ENCODE measurements around the gene CXCL17. TPM values are rescaled to one million over a fixed set of nuclear protein-coding genes. Genes with fewer than 3 reads are reported as not detected.
"Not testable (repeated sequence)": the region's sequence is repeated elsewhere in the genome, so short reads cannot be mapped to it uniquely, and the experiment has no call there.

CXCL17 gene, protein sequence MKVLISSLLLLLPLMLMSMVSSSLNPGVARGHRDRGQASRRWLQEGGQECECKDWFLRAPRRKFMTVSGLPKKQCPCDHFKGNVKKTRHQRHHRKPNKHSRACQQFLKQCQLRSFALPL
- not detected in 2 replicates for total RNA-seq

DNA sequence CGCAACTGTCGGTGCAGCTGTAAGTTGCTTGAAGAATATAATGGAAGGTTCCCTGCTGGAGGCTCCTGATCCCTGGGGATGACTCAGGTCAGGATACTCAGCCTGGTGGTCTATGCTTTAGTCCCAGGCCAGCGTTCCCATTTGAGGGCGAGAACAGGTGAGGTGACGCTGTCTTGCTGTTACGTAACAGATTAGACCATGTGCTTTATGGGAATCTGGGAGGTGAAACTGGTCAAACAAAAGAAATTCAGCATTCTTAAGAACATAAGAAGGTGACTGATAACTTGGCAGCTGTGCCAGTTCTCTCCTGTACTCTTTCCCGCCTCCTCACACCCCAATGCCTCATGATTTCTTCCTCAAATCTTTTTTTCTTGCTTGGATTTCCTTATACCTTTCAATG, at the start of gene CXCL17:
Gene CXCL17, minus strand, starts transcription at position 114 of the 400 bp plus-strand sequence. CDS start 114 bp downstream, outside the sequence.
- intact Hi-C loops (cut with micrococcal nuclease), result no loop called here

DNA sequence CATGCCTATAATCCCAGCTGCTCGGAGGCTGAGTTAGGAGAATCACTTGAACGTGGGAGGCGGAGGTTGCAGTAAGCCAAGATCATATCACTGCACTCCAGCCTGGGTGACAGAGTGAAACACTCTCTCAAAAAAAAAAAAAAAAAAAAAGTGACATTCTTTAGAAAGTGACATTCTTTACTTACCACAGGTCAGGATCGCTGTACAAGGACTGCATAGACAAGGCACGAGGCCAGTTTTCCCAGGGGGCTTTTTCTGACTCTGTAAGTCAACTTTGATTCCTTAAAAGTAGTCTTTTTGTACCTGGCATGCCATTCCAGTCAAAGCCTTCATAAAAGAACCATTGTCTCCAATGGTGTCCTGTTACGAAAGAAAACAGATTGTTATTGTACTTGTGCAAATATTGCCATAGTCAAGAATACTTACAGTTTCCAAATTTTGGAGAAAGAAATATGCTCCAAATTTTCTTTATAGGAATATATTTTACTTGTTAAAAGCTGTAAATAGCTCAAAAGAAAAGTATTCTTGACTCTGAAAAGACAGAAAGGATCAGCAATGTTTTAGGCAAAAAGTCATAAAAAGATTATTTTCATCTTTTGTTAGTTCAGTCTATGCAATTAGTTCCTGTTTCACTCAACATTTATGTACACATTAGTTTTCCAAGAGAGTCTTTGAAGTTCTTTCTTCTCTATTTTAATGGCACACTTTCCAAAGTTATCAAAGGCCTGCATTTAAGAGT, 46.2 kb upstream of the CXCL17 start:
- intact Hi-C loops (cut with micrococcal nuclease), result no loop called here

DNA sequence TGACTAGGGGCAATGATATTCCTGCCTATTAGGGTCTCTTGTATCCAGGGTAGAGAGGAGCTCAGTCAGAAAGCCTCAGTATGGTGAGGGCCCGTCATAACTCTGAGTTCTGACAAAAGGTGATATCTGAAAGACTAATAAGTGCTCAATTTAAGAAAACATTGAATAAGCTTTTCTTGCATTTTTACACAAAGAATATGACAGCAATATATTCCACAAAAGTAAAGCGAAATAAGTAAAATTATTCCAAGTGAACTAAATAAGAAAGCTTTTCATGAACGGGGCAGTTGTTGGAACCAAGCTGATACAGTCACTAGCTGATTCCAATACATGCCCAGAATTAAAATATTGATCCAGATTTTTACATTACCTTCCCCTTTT, 45.0 kb upstream of the CXCL17 start:
- intact Hi-C loops (cut with micrococcal nuclease), result no loop called here

DNA sequence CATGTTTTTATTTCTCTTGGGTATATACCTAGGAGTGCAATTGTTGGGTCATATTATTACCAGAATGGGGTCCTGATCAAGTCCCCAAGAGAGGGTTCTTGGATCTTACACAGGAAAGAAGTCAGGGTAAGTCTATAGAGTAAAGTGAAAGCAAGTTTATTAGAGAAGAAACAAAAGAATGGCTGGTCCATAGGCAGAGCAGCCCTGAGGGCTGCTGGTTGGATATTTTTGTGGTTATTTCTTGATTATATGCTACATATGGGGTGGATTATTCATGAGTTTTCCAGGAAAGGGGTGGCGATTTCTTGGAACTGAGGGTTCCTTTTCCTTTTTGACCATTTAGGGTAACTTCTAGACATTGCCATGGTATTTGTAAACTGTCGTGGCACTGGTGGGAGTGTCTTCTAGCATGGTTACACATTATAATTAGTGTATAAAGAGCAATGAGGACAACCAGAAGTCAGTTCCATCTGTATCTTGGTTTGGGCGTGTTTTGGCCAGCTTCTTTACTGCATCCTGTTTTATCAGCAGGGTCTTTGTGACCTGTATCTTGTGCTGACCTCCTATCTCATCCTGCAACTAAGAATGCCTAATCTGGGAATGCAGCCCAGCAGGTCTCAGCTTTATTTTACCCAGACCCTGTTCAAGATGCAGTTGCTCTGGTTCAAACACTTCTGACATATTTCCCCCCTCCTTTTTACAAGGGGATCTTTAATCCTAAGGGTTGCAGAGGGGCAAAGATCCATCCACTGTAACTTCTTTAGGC, 44.5 kb upstream of the CXCL17 start:
- intact Hi-C loops (cut with micrococcal nuclease), result no loop called here

DNA sequence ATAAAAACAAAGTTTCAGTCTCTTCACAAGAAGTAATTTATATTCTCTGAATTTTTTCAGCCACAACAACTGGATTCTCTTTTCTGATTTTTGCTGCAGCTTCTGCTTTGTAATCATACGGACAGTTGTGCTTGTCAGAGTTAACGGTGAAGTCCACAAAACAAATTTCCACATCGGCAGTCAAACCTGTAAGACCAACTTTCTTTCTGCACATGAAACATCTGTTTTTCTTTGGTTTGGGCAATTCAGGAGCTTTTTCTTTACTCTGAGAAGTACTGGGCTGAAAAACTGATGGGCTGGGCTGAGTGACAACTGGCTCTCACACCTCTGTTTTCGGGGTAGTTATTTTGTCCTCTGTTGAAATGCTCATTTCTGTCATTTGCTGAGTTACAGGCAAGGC, 42.3 kb upstream of the CXCL17 start:
- intact Hi-C loops (cut with micrococcal nuclease), result not testable (repeated sequence)

DNA sequence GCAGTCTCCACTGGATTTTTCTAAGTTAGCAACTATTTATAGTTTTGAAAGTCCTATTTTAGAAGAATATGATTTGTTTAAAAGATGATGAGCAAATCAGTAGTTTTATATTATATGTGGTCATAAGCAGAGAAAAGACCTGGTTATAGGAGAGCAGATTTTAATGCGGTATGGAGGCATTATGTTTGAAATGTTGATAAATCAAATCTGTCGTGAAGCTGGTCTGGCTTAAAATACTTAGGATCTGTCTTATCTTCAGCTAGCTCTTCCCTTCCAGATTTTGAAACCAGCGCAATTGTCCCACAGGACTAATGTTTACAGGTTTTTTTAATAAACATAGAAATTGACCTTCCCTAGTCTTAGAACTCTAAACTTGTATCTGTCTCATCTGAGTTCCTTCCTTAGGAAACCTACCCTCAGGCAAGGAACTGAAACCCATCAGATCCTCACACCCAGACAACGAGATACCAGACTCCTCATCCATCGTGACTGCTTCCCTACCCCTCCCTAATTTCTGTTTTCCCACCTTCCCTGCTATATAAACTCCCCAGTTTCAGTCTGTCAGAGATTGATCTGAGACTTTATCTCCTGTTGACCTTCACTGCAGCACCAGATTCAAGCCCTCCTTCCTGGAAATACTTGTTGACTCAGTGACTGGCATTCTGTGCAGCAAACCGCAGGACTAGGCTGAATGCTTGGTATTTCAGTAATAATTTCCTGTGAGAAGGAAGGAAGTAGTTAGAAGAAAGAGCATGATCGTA, 37.8 kb upstream of the CXCL17 start:
- intact Hi-C loops (cut with micrococcal nuclease), result no loop called here

DNA sequence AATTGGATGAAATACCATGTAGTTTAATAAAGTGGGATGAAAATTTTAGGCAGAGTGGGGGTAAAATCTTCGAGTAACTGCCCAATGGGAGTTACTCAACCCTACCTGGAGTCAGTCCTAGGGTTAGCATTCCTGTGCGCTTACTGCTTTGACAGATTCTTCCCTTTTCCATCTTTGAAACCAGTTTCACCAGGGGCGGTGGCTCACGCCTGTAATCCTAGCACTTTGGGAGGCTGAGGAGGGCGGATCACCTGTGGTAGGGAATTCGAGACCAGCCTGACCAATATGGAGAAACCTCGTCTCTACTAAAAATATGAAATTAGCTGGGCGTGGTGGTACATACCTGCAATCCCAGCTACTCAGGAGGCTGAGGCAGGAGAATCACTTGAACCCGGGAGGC, 37.0 kb upstream of the CXCL17 start:
- intact Hi-C loops (cut with micrococcal nuclease), result no loop called here

DNA sequence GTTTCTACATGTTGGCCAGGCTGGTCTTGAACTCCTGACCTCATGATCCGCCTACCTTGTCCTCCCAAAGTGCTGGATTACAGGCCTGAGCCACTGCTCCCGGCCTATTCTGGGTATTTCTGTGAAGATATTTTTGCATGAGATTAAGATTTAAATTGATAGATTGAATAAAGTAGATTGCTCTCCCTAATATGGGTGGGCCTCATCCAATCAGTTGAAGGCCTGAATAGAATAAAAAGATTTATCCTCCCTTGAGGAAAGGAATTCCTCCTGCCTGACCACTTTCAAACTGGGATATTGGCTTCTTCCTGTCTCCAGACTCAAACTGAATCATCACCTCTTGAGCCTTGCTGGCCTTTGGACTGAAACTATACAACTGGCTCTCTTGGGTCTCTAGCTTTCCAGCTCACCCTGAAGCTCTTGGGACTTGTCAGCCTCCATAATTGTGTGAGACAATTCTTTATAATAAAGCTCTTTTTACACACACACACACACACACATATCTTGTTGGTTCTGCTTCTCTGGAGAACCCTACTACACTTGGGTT, 36.1 kb upstream of the CXCL17 start:
- intact Hi-C loops (cut with micrococcal nuclease), result no loop called here

DNA sequence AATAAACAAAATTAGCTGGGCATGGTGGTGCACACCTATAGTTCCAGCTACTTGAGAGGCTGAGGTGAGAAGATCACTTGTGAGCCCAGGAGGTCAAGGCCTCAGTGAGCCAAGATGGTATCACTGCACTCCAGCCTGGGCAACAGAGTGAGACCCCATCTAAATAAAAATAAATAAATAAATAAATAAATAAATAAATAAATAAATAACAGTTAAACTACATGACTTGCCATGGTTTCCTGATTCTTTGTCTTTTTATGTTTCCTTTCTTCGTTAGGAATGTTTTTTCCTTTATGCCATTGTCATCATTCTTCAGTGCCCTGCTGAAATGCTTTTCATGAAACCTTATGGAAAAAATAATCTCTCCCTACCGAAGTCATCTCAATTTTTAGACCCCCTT, 35.2 kb upstream of the CXCL17 start:
- intact Hi-C loops (cut with micrococcal nuclease), result no loop called here

DNA sequence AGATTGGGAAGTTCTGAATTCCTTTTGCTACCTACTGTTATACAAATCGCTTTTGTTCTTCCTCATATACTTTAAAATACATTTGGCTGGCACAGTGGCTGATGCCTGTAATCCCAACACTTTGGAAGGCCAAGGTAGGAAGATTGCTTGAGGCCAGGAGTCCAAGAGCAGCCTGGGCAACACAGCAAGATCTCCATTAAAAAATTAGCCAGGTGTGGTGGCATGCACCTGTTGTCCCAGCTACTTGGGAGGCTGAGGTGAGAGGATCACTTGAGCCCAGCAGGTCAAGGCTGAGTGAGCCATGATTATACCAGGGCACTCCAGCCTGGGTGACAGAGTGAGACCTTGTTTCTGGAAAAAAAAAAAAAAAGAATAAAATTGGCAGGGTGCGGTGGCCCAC, 34.4 kb upstream of the CXCL17 start:
- intact Hi-C loops (cut with micrococcal nuclease), result no loop called here

DNA sequence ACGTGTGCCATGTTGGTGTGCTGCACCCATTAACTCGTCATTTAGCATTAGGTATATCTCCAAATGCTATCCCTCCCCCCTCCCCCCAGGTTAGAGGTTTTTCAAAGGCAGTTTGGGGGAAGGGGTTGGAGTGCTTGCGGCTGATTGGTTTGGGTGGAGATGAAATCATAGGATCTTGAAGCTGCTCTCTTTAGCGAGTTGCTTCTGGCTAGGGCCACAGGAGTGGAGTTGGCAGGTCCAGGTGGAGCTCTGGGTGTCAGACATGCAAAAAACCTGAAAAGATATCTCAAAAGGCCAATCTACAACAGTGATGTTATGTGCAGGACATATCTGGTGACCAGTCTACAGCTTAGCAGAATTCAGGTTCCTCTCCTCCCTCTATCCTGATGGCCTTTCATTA, 32.6 kb upstream of the CXCL17 start:
- intact Hi-C loops (cut with micrococcal nuclease), result no loop called here

DNA sequence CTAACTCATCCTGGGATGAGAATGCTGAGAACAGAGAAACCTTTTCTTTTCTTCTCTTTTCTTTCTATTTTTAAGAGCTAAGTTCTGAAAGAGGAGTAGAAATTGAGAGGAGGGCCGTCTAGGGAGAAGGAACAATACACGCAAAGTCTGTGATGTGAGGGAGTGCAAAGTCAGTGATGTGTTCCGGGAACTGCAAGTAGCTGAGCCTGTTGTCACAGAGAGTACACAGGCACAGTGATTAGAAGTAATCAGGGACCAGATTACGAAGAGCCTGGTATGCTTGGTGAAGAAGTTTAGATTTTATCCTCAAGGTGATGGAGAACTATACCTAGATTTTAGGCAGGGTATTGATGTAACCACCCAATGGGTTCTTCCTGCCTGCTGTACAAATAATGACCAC, 32.0 kb upstream of the CXCL17 start:
- intact Hi-C loops (cut with micrococcal nuclease), result no loop called here

DNA sequence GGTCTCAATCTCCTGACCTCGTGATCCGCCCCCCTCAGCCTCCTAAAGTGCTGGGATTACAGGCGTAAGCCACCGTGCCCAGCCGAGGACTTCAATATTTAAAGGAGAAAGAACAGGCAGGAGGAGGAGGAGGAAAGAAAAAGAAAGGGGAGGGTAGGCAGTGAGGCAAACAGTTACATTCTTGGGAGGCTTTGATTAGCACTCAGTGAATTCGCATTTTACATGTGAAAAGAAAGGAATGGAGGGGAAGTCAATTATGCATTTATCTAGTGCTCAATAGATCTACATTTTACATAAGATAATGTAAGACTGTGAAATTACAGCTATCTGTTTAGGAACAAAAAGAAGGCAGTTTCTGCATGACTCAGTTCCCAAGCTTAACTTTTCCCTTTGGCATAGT, 30.9 kb upstream of the CXCL17 start:
- intact Hi-C loops (cut with micrococcal nuclease), result no loop called here

DNA sequence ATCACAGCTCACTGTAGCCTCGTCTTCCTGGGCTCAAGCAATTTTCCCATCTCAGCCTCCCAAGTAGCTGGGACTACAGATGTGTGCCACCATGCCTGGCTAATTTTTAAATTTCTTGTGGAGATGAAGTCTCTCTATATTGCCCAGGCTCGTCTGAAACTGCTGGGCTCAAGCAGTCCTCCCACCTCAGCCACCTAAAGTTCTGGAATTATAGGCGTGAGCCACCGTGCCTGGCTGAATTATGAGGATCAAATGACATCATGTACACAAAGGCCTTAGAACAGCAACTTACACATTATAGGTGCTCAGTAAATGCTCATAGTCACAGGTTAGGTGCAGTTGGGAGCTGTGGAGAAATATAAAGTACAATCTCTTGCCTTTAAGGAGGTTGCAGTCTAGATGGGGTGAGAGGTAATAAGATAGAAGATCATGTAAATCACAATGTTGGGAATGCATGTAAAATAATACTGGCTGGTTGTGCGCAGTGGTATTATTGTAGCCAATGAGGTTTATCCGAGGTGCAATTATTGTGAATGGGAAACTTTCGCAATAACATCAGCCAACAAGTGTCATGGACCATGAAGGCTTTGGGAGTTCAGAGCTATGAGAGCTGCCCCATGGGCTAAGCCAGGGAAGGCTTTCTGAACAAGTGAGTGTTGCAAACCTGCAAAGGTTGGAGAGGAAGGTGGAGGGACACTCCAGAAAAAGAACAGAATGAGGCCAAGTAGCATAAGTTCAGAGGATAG, 29.8 kb upstream of the CXCL17 start:
- intact Hi-C loops (cut with micrococcal nuclease), result no loop called here

DNA sequence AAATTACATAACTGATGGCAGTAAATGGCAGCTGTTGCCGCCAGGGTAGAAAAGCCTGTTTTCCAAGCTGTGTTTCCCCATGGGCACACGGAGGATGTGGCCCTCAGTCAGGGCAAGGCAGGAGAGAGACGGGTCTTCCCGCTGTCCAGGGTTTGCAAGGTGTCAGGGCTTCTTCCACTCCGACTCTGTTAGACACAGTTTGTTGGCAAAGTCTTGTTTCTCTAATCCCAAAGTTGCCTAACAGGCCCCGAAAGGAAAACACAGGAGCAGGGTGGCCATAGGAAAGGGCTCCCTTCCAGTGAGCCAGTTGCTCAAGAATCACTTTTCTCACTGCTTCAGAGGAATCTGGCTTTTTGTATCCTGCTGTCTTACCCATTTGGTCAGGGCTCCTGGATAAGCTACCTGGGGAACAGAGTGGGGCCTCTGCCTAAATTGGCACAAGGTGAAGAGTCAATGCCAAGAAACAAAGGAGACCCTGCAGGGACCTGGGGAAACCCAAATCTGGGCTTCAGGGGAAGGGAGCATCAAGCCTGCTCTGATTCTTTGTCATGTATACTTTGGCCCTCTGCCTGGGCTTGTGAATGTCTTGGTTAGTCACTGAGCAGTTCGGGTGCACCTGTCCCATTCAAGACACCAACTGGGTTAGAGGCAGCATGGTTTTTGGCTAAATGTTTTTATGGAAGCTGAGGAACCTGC, 29.0 kb upstream of the CXCL17 start:
- intact Hi-C loops (cut with micrococcal nuclease), result no loop called here

DNA sequence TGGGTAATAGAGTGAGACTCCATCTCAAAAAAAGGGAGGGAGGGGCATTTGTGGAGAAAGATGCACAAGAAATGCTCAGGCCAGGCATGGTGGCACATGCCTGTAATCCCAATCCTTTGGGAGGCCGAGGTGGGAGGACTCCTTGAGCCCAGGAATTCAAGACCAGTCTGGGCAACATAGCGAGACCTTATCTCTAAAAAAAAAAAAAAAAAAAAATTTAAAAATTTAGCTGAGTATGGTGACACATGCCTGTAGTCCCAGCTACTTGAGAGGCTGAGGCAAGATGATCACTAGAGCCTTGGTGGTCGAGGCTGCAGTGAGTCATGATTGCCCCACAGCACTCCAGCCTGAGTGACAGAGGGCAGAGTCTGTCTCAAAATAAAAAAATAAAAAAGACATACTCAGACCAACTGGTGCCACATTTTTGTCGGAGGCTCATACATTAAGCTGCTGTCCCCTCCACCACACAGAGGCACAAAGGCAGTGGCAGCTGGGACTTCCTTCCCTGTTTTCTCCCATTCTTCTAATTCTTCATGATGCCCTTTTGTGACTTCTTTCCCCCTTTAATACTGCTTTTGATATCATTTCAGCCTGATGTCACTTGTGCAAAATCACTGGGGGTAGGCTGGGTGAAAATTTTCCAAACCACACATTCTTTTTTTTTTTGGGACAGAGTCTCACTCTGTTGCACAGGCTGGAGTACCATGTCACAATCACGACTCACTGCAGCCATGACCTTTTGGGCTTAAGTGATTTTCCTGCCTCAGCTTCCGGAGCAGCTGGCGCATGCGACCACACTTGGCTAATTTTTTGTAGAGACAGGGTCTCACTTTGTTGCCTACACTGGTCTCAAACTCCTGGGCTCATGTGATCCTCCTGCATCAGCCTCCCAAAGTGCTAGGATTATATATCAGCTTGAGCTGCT, 26.8 kb upstream of the CXCL17 start:
- intact Hi-C loops (cut with micrococcal nuclease), result no loop called here

DNA sequence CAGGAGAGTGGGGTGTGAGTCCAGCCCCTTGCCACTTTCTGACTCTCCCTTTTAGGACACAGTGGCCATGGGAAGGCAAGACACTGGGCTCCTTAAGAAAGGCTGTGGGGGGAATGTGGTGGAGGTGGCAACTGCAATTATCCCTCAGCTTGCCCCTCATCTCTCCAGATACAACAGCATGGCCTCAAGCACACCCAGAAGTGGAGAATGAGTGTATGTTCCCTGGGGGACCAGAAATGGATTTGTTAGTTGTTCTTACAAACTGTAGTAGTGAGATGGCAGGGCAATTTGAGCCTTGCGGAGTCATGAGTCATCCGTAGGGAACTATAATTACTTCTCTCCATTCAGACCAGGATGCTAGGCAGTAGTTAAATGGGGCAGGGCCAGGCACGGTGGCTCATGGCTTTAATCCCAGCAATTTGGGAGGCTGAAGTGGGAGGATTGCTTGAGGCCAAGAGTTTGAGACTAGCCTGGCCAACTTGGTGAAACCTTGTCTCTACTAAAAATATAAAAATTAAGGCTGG, 25.6 kb upstream of the CXCL17 start:
- intact Hi-C loops (cut with micrococcal nuclease), result no loop called here

DNA sequence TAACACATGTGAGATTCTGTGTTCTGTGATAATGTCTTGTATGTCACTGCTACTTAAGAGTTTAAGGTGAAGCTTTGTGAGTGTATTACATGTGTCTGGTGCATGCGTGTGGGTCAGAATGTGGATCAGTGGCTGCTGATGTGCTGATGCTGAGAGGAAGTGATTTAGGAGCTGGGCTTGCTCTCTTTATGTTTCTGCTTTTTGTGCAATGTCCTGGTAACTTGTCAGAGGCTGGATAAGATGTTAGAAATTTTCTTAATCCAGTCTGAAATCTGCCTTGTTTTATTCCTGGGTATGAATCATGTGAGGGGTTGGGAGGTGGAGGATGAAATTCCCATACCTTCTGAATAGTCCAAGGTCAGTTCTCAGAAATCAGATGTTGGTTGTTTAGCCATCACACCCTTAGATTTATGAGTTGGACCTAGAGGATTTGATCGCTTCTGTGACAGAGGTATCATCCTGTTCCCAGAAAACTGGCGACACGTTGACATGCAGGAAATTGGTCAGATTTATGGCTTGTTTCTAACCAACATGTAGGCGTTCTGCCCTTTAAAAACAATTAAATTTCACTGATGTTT, 24.5 kb upstream of the CXCL17 start:
- intact Hi-C loops (cut with micrococcal nuclease), result no loop called here
